WTC11 (cell line): Measurements from ENCODE around the gene GABRG3. TPM values are rescaled to one million over a fixed set of nuclear protein-coding genes. Genes with fewer than 3 reads are reported as not detected.

Experiments
- ATAC-seq: fragments of 200-7000 bp; cut with Tn5 transposase; 2 replicates; pipeline ENCODE4 v1.10.0; 2021; ENCODE audit warnings: mild to moderate bottlenecking, moderate library complexity
- CTCF ChIA-PET: fragments of 300-600 bp; sonication (Branson Sonifier 250); formaldehyde crosslinking; loops from one replicate; lab custom pipeline; 2021; ENCODE audit warnings: antibody characterized with exemption; lab: Charles Lee
- POLR2A ChIA-PET: fragments of 350-600 bp; sonication (Branson Sonifier 250); formaldehyde crosslinking; loops from one replicate; lab custom pipeline; 2021; ENCODE audit warnings: antibody characterized with exemption; lab: Charles Lee
- DNase-seq: peaks from one replicate; pipeline ENCODE4 v3.0.0; 2021; ENCODE audit warnings: low spot score
- H3K27ac Mint-ChIP-seq: 2 replicates; pipeline ENCODE4 v1.8.0; 2021; ENCODE audit warnings: mixed read lengths
- H3K27me3 Mint-ChIP-seq: 2 replicates; pipeline ENCODE4 v1.8.0; 2021; ENCODE audit warnings: low read depth, mild to moderate bottlenecking, moderate library complexity, mixed read lengths
- H3K36me3 Mint-ChIP-seq: 2 replicates; pipeline ENCODE4 v1.8.0; 2021; ENCODE audit warnings: mixed read lengths
- H3K4me1 Mint-ChIP-seq: 2 replicates; pipeline ENCODE4 v1.8.0; 2022; ENCODE audit warnings: mixed read lengths
- H3K4me3 Mint-ChIP-seq: 2 replicates; pipeline ENCODE4 v1.8.0; 2021; ENCODE audit warnings: mild to moderate bottlenecking, moderate library complexity, mixed read lengths
- H3K9me3 Mint-ChIP-seq: 2 replicates; pipeline ENCODE4 v1.8.0; 2021; ENCODE audit warnings: mixed read lengths
- EMX1 ChIP-seq: fragments of 250-450 bp; sonication (Bioruptor Pico); IDR thresholded peaks from 2 replicates; pipeline ENCODE4 v1.8.0; 2021; ENCODE audit warnings: mild to moderate bottlenecking
- ETV6 ChIP-seq: sonication (generic); formaldehyde crosslinking; IDR thresholded peaks from 2 replicates; pipeline ENCODE4 v1.8.1; 2022; ENCODE audit warnings: mild to moderate bottlenecking, missing genetic modification reagents
- GRHL2 ChIP-seq: fragments of 250-450 bp; sonication (Bioruptor Pico); IDR thresholded peaks from 2 replicates; pipeline ENCODE4 v1.8.0; 2022; ENCODE audit warnings: mild to moderate bottlenecking, moderate library complexity; ENCODE audit not compliant: insufficient replicate concordance, severe bottlenecking
- MXD4 ChIP-seq: fragments of 250-450 bp; sonication (Bioruptor Pico); IDR thresholded peaks from 2 replicates; pipeline ENCODE4 v1.8.0; 2021; ENCODE audit warnings: mild to moderate bottlenecking, moderate library complexity, borderline replicate concordance
- NFE2L1 ChIP-seq: sonication (generic); formaldehyde crosslinking; IDR thresholded peaks from 2 replicates; pipeline ENCODE4 v1.8.1; 2023; ENCODE audit warnings: missing genetic modification reagents
- NR2C2 ChIP-seq: sonication (generic); formaldehyde crosslinking; IDR thresholded peaks from 2 replicates; pipeline ENCODE4 v1.8.0; 2022; ENCODE audit warnings: mild to moderate bottlenecking, missing genetic modification reagents
- PRRX2 ChIP-seq: fragments of 250-450 bp; sonication (Bioruptor Pico); IDR thresholded peaks from 2 replicates; pipeline ENCODE4 v1.8.0; 2021; ENCODE audit warnings: mild to moderate bottlenecking
- TCF7 ChIP-seq: sonication (generic); formaldehyde crosslinking; IDR thresholded peaks from 2 replicates; pipeline ENCODE4 v1.8.0; 2022; ENCODE audit warnings: mild to moderate bottlenecking, low read depth, missing genetic modification reagents, moderate library complexity
- ZNF317 ChIP-seq: sonication (generic); formaldehyde crosslinking; IDR thresholded peaks from 2 replicates; pipeline ENCODE4 v1.8.1; 2023; ENCODE audit warnings: low read depth, mild to moderate bottlenecking, moderate library complexity, missing genetic modification reagents, borderline replicate concordance
- ZNF532 ChIP-seq: fragments of 250-450 bp; sonication (Bioruptor Pico); IDR thresholded peaks from 2 replicates; pipeline ENCODE4 v1.9.0; 2021; ENCODE audit warnings: mild to moderate bottlenecking, borderline replicate concordance
- total RNA-seq: library from RNA; stranded (reverse); gene quantifications from 3 replicates; pipeline ENCODE4 v1.2.3, GENCODE V29; 2021
- TF ChIP-seq, protein P1 (sequence below): sonication (generic); formaldehyde crosslinking; conservative IDR thresholded peaks from 2 replicates; pipeline ENCODE4 v1.8.1; 2023; ENCODE audit warnings: mild to moderate bottlenecking, low read depth, missing genetic modification reagents, moderate library complexity
- TF ChIP-seq, protein P2 (sequence below): sonication (generic); formaldehyde crosslinking; IDR thresholded peaks from 2 replicates; pipeline ENCODE4 v1.8.1; 2023; ENCODE audit warnings: mild to moderate bottlenecking, missing genetic modification reagents
- TF ChIP-seq, protein P3 (sequence below): fragments of 250-450 bp; sonication (Bioruptor Pico); IDR thresholded peaks from 2 replicates; pipeline ENCODE4 v1.8.0; 2021; ENCODE audit warnings: mild to moderate bottlenecking
- TF ChIP-seq, protein P4 (sequence below): sonication (generic); formaldehyde crosslinking; IDR thresholded peaks from 2 replicates; pipeline ENCODE4 v1.8.1; 2023; ENCODE audit warnings: mild to moderate bottlenecking, moderate library complexity, missing genetic modification reagents
- TF ChIP-seq, protein P5 (sequence below): sonication (generic); formaldehyde crosslinking; IDR thresholded peaks from 2 replicates; pipeline ENCODE4 v1.8.0; 2023; ENCODE audit warnings: mild to moderate bottlenecking, missing genetic modification reagents

Gene GABRG3
- total RNA-seq, 1 experiment from 2014 or later: 0.72 TPM

DNA sequence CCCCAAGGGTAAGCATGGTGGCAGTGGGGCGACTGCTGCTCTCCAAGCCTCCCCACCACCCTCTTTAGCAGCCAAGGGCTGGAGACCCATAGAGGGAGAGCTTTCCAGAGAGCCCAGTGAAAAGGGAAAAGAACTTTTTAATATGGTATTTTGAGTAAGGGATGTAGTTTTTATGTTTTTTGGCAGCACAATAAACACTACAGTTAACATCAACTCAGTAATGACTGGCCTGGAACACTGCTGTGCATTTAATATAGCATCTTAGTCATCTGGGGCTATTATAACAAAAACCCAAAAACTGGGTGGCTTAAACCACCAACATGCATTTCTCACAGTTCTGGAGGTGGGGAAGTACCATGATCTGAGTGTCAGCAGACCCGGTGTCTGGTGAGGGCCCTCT is 495.8 kb downstream of the GABRG3 start (continued):
- no peak for TF ChIP-seq ZNF532 (CRISPR knock-in tag)
- TF ChIP-seq, protein P1, sequence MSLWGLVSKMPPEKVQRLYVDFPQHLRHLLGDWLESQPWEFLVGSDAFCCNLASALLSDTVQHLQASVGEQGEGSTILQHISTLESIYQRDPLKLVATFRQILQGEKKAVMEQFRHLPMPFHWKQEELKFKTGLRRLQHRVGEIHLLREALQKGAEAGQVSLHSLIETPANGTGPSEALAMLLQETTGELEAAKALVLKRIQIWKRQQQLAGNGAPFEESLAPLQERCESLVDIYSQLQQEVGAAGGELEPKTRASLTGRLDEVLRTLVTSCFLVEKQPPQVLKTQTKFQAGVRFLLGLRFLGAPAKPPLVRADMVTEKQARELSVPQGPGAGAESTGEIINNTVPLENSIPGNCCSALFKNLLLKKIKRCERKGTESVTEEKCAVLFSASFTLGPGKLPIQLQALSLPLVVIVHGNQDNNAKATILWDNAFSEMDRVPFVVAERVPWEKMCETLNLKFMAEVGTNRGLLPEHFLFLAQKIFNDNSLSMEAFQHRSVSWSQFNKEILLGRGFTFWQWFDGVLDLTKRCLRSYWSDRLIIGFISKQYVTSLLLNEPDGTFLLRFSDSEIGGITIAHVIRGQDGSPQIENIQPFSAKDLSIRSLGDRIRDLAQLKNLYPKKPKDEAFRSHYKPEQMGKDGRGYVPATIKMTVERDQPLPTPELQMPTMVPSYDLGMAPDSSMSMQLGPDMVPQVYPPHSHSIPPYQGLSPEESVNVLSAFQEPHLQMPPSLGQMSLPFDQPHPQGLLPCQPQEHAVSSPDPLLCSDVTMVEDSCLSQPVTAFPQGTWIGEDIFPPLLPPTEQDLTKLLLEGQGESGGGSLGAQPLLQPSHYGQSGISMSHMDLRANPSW (CRISPR knock-in tag): no peak
- TF ChIP-seq, protein P2, sequence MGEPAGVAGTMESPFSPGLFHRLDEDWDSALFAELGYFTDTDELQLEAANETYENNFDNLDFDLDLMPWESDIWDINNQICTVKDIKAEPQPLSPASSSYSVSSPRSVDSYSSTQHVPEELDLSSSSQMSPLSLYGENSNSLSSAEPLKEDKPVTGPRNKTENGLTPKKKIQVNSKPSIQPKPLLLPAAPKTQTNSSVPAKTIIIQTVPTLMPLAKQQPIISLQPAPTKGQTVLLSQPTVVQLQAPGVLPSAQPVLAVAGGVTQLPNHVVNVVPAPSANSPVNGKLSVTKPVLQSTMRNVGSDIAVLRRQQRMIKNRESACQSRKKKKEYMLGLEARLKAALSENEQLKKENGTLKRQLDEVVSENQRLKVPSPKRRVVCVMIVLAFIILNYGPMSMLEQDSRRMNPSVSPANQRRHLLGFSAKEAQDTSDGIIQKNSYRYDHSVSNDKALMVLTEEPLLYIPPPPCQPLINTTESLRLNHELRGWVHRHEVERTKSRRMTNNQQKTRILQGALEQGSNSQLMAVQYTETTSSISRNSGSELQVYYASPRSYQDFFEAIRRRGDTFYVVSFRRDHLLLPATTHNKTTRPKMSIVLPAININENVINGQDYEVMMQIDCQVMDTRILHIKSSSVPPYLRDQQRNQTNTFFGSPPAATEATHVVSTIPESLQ (CRISPR knock-in tag): no peak
- TF ChIP-seq, all 79 proteins: peak for 0

GRCh38 chr15:27468151-27468591 is 497.2 kb downstream of the GABRG3 start:
- ATAC-seq: no peak

More at GRCh38 chr15:27468151-27468591, 497.2 kb downstream of the GABRG3 start:
- peaks cover 6% of the 10 kb centered on the region; the same call in 1 of the 2 replicates for H3K36me3 Mint-ChIP-seq
- H3K27me3 Mint-ChIP-seq: no peaks in the 10 kb centered on the region
- no peak overlapping the region for H3K27ac Mint-ChIP-seq
- POLR2A ChIA-PET: no interaction called here
- TF ChIP-seq, protein P3, sequence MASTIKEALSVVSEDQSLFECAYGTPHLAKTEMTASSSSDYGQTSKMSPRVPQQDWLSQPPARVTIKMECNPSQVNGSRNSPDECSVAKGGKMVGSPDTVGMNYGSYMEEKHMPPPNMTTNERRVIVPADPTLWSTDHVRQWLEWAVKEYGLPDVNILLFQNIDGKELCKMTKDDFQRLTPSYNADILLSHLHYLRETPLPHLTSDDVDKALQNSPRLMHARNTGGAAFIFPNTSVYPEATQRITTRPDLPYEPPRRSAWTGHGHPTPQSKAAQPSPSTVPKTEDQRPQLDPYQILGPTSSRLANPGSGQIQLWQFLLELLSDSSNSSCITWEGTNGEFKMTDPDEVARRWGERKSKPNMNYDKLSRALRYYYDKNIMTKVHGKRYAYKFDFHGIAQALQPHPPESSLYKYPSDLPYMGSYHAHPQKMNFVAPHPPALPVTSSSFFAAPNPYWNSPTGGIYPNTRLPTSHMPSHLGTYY (CRISPR knock-in tag): no peak
- no peak for TF ChIP-seq ETV6 (CRISPR knock-in tag)
- TF ChIP-seq MXD4: no peak
- TF ChIP-seq TCF7 (CRISPR knock-in tag): no peak
- TF ChIP-seq, protein P4, sequence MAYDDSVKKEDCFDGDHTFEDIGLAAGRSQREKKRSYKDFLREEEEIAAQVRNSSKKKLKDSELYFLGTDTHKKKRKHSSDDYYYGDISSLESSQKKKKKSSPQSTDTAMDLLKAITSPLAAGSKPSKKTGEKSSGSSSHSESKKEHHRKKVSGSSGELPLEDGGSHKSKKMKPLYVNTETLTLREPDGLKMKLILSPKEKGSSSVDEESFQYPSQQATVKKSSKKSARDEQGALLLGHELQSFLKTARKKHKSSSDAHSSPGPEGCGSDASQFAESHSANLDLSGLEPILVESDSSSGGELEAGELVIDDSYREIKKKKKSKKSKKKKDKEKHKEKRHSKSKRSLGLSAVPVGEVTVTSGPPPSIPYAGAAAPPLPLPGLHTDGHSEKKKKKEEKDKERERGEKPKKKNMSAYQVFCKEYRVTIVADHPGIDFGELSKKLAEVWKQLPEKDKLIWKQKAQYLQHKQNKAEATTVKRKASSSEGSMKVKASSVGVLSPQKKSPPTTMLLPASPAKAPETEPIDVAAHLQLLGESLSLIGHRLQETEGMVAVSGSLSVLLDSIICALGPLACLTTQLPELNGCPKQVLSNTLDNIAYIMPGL: no peak
- no peak for TF ChIP-seq EMX1
- TF ChIP-seq GRHL2 (CRISPR knock-in tag): no peak
- no peak for TF ChIP-seq NR2C2 (CRISPR knock-in tag)
- no peak for TF ChIP-seq NFE2L1
- TF ChIP-seq, protein P5, sequence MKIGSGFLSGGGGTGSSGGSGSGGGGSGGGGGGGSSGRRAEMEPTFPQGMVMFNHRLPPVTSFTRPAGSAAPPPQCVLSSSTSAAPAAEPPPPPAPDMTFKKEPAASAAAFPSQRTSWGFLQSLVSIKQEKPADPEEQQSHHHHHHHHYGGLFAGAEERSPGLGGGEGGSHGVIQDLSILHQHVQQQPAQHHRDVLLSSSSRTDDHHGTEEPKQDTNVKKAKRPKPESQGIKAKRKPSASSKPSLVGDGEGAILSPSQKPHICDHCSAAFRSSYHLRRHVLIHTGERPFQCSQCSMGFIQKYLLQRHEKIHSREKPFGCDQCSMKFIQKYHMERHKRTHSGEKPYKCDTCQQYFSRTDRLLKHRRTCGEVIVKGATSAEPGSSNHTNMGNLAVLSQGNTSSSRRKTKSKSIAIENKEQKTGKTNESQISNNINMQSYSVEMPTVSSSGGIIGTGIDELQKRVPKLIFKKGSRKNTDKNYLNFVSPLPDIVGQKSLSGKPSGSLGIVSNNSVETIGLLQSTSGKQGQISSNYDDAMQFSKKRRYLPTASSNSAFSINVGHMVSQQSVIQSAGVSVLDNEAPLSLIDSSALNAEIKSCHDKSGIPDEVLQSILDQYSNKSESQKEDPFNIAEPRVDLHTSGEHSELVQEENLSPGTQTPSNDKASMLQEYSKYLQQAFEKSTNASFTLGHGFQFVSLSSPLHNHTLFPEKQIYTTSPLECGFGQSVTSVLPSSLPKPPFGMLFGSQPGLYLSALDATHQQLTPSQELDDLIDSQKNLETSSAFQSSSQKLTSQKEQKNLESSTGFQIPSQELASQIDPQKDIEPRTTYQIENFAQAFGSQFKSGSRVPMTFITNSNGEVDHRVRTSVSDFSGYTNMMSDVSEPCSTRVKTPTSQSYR (CRISPR knock-in tag): no peak
- TF ChIP-seq PRRX2 (CRISPR knock-in tag): no peak
- TF ChIP-seq ZNF317 (CRISPR knock-in tag): no peak
- peaks cover 18% of the 10 kb centered on the region for H3K9me3 Mint-ChIP-seq
- CTCF ChIA-PET: no interaction called here
- no peak for DNase-seq
- H3K4me3 Mint-ChIP-seq: no peak overlapping the region
- no peaks in the 10 kb centered on the region for H3K4me1 Mint-ChIP-seq
